Spleen (tissue), 3 donors: Measurements from ENCODE around the gene SMTN.

Experiments
- POLR2A ChIP-seq, 3 donors: fragments of 450-650 bp; IDR thresholded peaks; one replicate each; pipeline ENCODE4 v1.5.1; 2017; ENCODE audit warnings: antibody characterized with exemption in 3 of 3, mild to moderate bottlenecking in 1 of 3
- POLR2AphosphoS5 ChIP-seq, 3 donors: sonication (generic); formaldehyde crosslinking; IDR thresholded peaks; one replicate each; pipeline ENCODE4 v1.5.1; 2017; ENCODE audit warnings: antibody characterized with exemption in 3 of 3

GRCh38 chr22:31138126-31138525 lies 57.0 kb downstream of the SMTN start:
- no peak for TF ChIP-seq POLR2A (IDR thresholded peaks at IDR 0.05)
- TF ChIP-seq POLR2AphosphoS5 (IDR thresholded peaks at IDR 0.05) = no peak
